Activated CD8-positive, alpha-beta memory T cell treated with anti-CD3 and anti-CD28 coated beads, Interleukin-2, amount 50 U/mL, for 1 hour (primary cell): ENCODE results near the gene WDR4.
"Not testable (repeated sequence)": the region's sequence is repeated elsewhere in the genome, so short reads cannot be mapped to it uniquely, and the experiment has no call there.

Experiments
- DNase-seq: peaks from one replicate; pipeline ENCODE4 v3.0.0-alpha.2; 2020; ENCODE audit errors: extremely low read depth

Gene WDR4

GRCh38 chr21:42878993-42879787, at the start of gene WDR4:
WDR4 (minus strand) TSS chr21:42879539; CDS start chr21:42879495, 44 bp downstream.
- DNase-seq: peak; percentile 96

DNA sequence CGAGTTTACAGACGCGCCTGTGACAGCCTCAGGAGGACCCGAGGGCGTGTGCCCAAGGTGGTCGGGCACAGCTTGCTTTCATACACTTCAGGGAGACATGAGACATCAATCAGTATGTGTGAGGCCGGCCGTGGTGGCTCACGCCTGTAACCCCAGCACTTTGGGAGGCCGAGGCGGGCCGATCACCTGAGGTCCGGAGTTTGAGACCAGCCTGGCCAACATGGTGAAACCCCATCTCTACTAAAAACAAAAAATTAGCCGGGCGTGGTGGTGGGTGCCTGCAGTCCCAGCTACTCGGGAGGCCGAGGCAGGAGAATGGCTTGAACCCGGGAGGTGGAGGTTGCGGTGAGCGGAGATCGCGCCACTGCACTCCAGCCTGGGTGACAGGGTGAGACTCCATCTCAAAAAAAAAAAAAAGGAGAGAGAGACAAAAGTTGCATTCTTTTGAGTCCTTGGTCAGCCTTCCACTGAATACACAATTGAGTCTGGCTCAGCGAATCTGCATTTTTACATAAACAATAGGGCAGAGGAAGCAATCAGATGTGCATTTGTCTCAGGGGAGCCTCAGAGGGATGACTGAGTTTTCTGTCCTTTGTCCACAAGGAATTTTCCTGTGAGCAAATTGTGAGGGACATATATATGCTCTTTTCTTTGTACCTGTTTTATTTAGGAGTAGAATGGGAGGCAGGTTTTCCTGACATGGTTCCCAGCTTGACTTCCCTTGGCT, 48.3 kb upstream of the WDR4 start:
- not testable (repeated sequence) for DNase-seq

GRCh38 chr21:42925114-42925926, 46.0 kb upstream of the WDR4 start, which contains the start of gene ERVH48-1:
ERVH48-1 (minus strand) TSS chr21:42925630; CDS start chr21:42919006, 6,624 bp downstream.
- DNase-seq: no peak

GRCh38 chr21:42924433-42924751, 45.1 kb upstream of the WDR4 start:
- no peak for DNase-seq

DNA sequence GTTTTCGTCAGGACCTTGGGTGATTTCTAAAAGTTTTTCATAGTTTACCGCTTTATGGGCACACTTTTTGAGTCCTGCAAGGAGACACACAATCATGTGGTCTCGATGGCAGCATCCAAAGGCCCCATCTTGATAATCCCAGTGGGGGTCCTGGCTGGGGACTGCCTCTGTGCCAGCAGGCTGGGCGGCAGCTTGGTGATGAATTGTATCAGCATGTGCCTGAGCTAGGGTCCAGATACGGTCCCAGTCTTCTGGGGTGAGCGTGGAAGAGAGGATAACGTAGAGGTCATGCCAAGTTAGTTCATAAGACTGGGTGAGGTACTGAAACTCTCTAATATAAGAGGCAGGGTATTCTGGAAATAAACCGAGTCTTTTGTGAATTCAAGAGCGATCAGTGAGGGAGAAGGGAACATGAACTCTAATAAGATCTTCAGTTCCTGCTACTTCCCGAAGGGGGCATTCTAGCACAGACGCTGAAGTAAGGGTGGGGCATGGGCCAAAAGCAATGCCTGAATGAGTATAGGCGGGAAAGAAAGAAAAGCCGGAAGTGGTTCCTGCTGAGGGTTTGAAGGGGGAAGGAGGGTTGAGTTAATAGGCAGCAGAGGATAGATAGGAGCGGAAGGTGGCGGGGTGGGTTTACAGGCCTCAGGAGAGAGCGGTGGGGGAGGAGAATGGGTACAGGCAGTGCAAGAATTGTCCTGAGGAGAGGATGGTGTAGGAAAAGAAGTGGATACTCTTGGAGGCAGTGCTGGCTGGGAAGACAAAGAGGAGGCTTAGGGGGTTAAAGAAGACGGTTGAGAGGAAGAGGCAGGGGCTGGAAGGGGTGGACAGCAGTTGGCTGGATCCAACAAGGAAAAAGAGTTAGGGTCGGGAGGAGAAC, 44.5 kb upstream of the WDR4 start:
- DNase-seq: peak; percentile 16

DNA sequence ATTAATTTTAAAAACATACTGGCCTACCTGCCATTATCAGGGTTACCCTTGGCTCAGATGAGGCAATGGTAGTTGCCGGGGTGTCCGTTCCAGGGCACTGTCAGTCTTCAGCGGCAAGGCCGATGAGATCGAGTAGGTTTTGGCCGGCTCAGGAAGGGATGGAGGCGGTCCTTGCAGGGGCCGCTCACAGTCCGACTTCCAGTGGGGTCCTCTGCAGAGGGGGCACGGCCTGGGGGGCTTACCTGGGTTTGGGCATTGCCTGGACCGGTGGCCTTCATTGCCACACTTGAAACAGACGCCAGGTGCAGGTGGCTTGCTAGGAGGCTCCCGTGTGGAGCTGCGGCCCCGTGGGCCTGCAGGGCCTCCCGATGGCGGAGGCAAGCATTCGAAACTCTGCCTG, 43.6 kb upstream of the WDR4 start:
- DNase-seq: no peak

DNA sequence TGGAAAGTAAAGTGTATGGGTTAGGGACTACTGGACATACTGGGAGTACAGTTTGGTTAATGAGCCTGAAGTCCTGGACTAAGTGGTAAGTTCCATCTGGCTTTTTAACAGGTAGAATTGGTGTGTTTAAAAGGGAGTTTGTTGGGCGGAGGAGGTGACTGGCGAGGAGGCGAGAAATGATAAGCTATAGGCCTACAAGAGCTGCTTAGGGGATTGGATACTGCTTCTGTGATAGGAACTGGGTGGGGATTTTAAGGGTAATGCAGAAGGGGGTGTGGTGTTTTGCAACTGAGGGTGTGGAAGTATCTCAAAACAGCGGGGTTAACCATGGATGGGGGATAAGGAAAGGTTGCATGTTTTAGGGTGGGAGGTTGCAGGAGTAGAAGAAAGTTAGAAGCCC, 42.6 kb upstream of the WDR4 start:
- no peak for DNase-seq

DNA sequence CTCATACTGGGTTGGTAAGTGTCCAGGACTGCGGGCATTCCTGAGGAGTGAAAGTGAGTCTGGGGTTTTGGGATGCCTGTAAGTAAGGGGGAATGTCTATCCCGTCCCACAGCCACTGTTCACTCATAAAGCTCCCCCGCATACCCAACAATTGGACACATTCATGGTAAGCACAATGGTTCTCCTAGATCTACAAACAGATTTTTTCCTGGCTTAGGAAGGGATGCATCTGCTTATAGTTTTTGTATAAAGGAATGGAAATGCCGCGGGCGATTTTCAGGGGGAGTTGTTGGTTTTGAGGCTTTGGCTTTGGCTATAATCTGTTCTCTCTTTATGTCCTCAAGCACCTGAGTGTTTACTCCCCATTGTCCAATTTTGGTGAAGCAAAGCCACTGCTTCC, 39.0 kb upstream of the WDR4 start:
- DNase-seq: no peak

- no peak for DNase-seq
Measured at GRCh38 chr21:42913476-42913875, 34.1 kb upstream of the WDR4 start.

DNA sequence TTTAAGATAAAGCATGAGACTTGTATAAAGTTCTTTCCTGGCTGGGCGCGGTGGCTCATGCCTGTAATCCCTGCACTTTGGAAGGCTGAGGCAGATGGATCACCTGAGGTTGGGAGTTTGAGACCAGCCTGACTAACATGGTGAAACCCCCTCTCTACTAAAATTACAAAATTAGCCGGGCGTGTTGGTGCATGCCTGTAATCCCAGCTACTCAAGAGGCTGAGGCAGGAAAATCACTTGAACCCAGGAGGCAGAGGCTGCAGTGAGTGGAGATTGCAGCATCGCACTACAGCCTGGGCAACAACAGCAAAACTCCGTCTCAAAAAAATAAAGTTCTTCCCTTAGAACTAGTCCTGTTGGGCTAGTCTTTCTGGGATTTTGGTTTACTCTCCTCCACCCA, 32.6 kb upstream of the WDR4 start:
- DNase-seq: not testable (repeated sequence)

GRCh38 chr21:42908484-42908883, 29.1 kb upstream of the WDR4 start:
- not testable (repeated sequence) for DNase-seq

- DNase-seq: no peak
Measured at GRCh38 chr21:42906233-42906632, 26.9 kb upstream of the WDR4 start.

DNA sequence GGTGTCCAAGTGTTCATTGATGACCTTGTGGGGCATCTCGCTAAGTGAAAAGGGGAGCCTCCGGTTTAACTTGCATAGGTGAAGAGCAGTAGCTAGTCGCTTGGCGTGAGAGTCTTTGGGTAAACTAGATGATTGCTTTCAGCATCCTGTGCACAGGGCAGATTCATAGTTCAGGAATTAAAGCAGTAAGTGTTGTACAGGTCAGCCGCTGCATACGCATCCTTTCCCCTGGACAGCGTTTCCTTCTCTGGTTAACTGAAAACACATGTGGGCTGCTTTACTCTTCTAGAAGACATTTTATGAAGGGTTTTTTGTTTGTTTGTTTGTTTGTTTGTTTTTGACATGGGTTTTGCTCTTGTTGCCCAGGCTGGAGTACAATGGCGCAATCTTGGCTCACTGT, 25.9 kb upstream of the WDR4 start:
- DNase-seq: no peak

DNA sequence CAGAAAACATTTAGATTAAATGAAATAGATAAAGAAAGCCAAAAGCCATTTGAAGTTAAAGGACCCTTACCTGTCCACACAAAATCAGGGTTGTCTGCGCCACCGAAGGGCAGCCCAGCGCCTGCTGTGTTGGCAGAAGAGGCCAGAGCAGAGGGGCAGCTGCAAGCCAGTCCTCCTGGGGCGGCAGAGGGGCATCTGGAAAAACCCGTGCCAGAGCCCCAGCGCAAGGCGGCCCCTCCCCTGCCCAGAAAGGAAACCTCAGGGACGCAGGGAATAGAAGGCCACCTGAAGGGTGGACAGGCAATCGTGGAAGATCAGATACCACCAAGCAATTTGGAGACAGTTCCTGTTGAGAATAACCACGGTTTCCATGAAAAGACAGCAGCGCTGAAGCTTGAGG, 24.5 kb upstream of the WDR4 start:
- no peak for DNase-seq

DNA sequence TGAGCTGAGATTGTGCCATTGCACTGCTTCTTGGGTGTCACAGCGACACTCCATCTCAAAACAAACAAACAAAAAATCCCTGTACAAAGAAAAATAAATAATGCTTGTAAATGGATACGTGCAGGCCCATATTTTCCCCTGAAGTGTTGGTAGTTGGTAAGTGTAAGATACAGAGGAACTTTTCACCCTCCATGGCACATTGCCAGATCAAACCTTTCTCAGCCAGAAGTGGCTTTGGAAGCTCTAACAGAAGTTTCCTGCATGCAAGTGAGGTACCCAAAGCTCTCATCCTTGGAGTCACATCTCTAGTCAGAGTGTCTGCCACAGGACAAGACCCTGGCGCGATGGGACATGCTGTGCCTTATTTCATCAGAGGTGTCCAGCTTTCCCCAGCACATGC, 21.1 kb upstream of the WDR4 start:
- DNase-seq: no peak

DNA sequence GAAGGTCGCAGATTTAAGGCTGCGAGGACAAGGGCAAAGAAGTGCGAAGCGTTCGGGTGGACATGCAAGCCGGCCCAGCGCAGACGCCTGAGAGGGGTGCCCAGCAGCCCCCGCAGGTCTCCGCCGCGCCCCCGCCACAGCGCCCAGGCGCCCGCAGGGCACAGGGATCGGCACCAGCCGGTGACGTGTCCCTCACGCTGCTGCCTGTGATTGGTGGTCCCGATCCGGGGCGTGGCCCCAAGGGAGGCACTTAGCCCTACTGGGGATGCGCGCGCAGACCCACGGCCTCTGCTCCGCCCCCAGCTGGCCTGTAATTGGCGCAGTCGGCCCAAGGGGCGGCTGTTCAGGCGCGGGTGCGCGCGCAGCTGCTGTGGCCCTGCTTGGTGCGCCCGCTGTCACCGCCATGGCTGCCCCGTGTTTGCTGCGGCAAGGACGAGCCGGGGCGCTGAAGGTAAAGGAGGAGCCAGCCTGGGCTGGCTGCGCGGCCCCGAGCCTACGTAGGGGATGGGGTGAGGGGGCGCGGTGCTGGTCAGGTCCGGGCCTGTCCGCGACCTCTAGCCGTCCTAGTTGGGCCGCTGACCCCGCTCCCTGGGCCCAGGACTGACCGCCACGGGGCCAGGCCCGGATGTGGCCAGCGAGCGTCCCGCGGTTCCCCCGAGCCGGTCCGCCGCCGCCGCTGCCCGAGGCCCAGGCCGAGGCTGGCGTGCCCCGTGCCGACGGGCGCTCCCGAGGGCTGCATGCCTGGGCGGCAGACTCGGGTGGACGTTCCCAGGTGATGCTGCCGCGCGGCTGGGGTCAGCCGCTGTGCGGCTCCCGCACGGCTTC, 13.8 kb upstream of the WDR4 start, which contains the start of gene NDUFV3:
Gene NDUFV3 (plus strand): TSS at position 379 of the 825 bp plus-strand sequence. CDS start 25 bp downstream, at position 404.
- peak; percentile 97 for DNase-seq

DNA sequence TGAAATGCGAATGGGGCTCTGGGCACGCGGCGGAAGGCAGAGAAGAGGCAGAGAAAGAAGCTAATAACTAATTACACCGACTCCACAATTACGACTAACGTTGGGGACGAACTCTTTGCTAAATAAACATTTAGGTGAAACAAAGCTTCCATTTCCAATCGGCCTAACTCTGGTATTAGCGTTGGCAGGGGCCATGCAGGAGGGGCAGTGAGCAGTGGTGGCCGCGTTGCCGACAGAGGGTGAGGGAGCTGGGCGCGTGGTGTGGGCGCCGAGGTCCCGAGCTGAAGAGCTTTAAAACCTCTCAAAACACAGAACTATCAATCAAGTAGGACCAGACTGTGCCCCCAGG, 13.2 kb upstream of the WDR4 start:
- DNase-seq: no peak

DNA sequence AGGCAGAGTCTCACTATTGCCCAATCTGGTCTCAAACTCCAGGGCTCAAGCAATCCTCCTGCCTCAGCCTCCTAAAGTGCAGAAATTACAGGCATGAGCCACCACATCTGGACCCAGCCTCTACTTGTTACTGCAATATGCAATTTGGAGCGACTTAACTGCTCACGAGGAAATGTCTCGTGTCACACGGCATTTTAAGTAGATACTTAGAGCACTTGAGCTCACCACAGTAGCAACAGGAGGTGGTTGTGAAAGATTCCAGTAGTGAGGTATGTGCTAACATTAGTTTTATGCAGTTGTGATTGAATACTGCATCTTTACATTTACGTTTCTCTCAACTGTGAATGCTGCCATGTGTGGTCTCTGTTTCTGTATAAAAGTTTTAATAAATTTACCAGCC, 8.0 kb upstream of the WDR4 start:
- DNase-seq: no peak

GRCh38 chr21:42883921-42884320, 4.6 kb upstream of the WDR4 start:
- DNase-seq: no peak

DNA sequence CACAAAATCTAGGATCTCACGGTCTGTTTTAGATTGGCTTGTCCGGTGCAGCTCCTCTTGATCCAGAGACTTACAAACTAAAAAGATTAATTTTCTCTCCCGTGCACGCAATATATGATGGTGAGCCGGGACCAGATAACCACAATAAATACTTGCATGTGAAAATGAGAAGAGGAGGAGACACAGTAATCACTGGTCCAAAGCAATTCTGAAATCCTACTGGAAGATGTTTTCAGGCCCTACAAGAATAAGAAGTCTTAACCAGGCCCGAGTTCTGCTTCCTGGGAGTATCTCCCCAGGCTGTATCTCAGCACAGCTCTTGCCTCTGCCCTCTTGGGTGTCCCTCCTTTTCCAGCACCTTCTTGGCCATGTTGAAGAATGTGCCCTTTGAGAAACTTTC, 1.0 kb upstream of the WDR4 start:
- no peak for DNase-seq

GRCh38 chr21:42878678-42878992, 704 bp downstream of the WDR4 start:
- DNase-seq: no peak
